Loucy (cell line): ENCODE measurements around the gene CDC26.

ENCODE experiments used
- EZH2phosphoT487 ChIP-seq: fragments of 200-600 bp; IDR thresholded peaks from 2 replicates; pipeline ENCODE4 v1.6.1; 2018; ENCODE audit warnings: antibody characterized with exemption, mild to moderate bottlenecking, moderate library complexity, borderline replicate concordance
- TF ChIP-seq, protein P1 (sequence below): fragments of 200-600 bp; sonication (generic); conservative IDR thresholded peaks from 2 replicates; pipeline ENCODE4 v1.5.1; 2014; ENCODE audit warnings: mild to moderate bottlenecking, antibody characterized with exemption, low read length

GRCh38 chr9:113293285-113293878, 18.0 kb upstream of the CDC26 start:
- TF ChIP-seq, protein P1, sequence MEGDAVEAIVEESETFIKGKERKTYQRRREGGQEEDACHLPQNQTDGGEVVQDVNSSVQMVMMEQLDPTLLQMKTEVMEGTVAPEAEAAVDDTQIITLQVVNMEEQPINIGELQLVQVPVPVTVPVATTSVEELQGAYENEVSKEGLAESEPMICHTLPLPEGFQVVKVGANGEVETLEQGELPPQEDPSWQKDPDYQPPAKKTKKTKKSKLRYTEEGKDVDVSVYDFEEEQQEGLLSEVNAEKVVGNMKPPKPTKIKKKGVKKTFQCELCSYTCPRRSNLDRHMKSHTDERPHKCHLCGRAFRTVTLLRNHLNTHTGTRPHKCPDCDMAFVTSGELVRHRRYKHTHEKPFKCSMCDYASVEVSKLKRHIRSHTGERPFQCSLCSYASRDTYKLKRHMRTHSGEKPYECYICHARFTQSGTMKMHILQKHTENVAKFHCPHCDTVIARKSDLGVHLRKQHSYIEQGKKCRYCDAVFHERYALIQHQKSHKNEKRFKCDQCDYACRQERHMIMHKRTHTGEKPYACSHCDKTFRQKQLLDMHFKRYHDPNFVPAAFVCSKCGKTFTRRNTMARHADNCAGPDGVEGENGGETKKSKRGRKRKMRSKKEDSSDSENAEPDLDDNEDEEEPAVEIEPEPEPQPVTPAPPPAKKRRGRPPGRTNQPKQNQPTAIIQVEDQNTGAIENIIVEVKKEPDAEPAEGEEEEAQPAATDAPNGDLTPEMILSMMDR = no peak
- no peak for TF ChIP-seq EZH2phosphoT487
